B cell (primary cell): ENCODE data around the gene RNF112. TPM values are rescaled to one million over a fixed set of nuclear protein-coding genes. Genes with fewer than 3 reads are reported as not detected.

Experiments
- ATAC-seq: fragments of 200-7000 bp; cut with Tn5 transposase; one replicate; pipeline ENCODE4 v1.10.0; 2021; ENCODE audit warnings: low read depth, mild to moderate bottlenecking, moderate number of reproducible peaks, moderate library complexity
- CTCF ChIA-PET: fragments of 350-600 bp; sonication (Branson Sonifier 250); formaldehyde crosslinking; loops from one replicate; lab custom pipeline; 2021; ENCODE audit warnings: antibody characterized with exemption, inconsistent platforms; lab: Charles Lee
- POLR2A ChIA-PET: fragments of 350-600 bp; sonication (Branson Sonifier 250); formaldehyde crosslinking; loops from one replicate; lab custom pipeline; 2021; ENCODE audit warnings: antibody characterized with exemption; lab: Charles Lee
- DNase-seq: peaks from one replicate; pipeline ENCODE4 v3.0.0; 2013
- H2AFZ ChIP-seq: 2 replicates; pipeline ENCODE4 v1.6.1; 2012; ENCODE audit warnings: mild to moderate bottlenecking, low read depth, low read length; ENCODE audit not compliant: insufficient read depth, poor library complexity, severe bottlenecking
- H3K27ac ChIP-seq, 2 donors: 1 replicate in 1 of 2; 2 replicates in 1 of 2; pipeline ENCODE4 v1.5.1; 2012 to 2013; ENCODE audit warnings: low read length in 2 of 2, mild to moderate bottlenecking in 2 of 2, moderate library complexity in 1 of 2
- H3K27me3 ChIP-seq, 4 experiments: fragments of 200-600 bp in 1 of 4; sonication (generic) in 1 of 4; replicated peaks in 1 of 4; 1 replicate in 2 of 4; 2 replicates in 2 of 4; pipeline versions ENCODE4 v1.6.1 to v1.7.0; 2013 to 2016; ENCODE audit warnings: low read length in 3 of 4, mild to moderate bottlenecking in 2 of 4, mixed read lengths in 1 of 4, moderate library complexity in 1 of 4; ENCODE audit not compliant: insufficient read depth in 4 of 4, control insufficient read depth in 3 of 4; ENCODE audit errors: control extremely low read depth in 1 of 4
- H3K36me3 ChIP-seq, 2 experiments: replicated peaks in 1 of 2; 1 replicate in 1 of 2; 2 replicates in 1 of 2; pipeline versions ENCODE4 v1.6.1 to v1.7.1; 2013; ENCODE audit warnings: low read length in 1 of 2; ENCODE audit not compliant: insufficient read depth in 2 of 2, control insufficient read depth in 1 of 2; ENCODE audit errors: control extremely low read depth in 1 of 2, extremely low read depth in 1 of 2
- H3K4me1 ChIP-seq, 2 donors: fragments of 200-600 bp in 1 of 2; sonication (generic) in 1 of 2; 1 replicate in 1 of 2; 2 replicates in 1 of 2; pipeline versions ENCODE4 v1.5.1 to v1.6.1; 2013 to 2017; ENCODE audit warnings: low read length in 2 of 2; ENCODE audit not compliant: control insufficient read depth in 2 of 2, insufficient read depth in 2 of 2
- H3K4me2 ChIP-seq: replicated peaks from 2 replicates; pipeline ENCODE3; 2012; ENCODE audit warnings: mild to moderate bottlenecking, low read depth, low read length; ENCODE audit not compliant: poor library complexity, severe bottlenecking
- H3K4me3 ChIP-seq, 5 experiments: fragments of 200-600 bp in 1 of 5; sonication (generic) in 1 of 5; 1 replicate in 3 of 5; 2 replicates in 2 of 5; pipeline versions ENCODE4 v1.5.1 to v1.7.0; 2011 to 2016; ENCODE audit warnings: low read length in 4 of 5, mild to moderate bottlenecking in 4 of 5, low read depth in 2 of 5, control low read depth in 1 of 5, moderate library complexity in 1 of 5; ENCODE audit not compliant: insufficient read depth in 1 of 5; ENCODE audit errors: control extremely low read depth in 1 of 5, extremely low read depth in 1 of 5
- H3K79me2 ChIP-seq: fragments of 200-600 bp; sonication (generic); one replicate; pipeline ENCODE4 v1.6.0; 2016; ENCODE audit warnings: low read length; ENCODE audit not compliant: control insufficient read depth, insufficient read depth
- H3K9ac ChIP-seq: fragments of 200-600 bp; sonication (generic); 2 replicates; pipeline ENCODE4 v1.6.1; 2017; ENCODE audit warnings: mild to moderate bottlenecking, low read length, moderate library complexity
- H3K9me3 ChIP-seq, 3 donors: one replicate each; pipeline versions ENCODE4 v1.6.1 to v1.7.1; 2013; ENCODE audit warnings: low read length in 2 of 3; ENCODE audit not compliant: control insufficient read depth in 2 of 3, insufficient read depth in 1 of 3; ENCODE audit errors: control extremely low read depth in 1 of 3
- H4K20me1 ChIP-seq: 2 replicates; pipeline ENCODE4 v1.6.0; 2012; ENCODE audit warnings: mild to moderate bottlenecking, low read length; ENCODE audit not compliant: insufficient read depth, control insufficient read depth, poor library complexity, severe bottlenecking
- H3K27ac Mint-ChIP-seq: one replicate; pipeline ENCODE4 v1.8.0; 2021; ENCODE audit warnings: mixed read lengths
- H3K27me3 Mint-ChIP-seq: one replicate; pipeline ENCODE4 v1.8.0; 2021; ENCODE audit warnings: mixed read lengths
- H3K4me1 Mint-ChIP-seq: one replicate; pipeline ENCODE4 v1.8.0; 2021; ENCODE audit warnings: mixed read lengths
- H3K4me3 Mint-ChIP-seq: one replicate; pipeline ENCODE4 v1.8.0; 2021; ENCODE audit warnings: mixed read lengths
- H3K9me3 Mint-ChIP-seq: one replicate; pipeline ENCODE4 v1.8.0; 2022; ENCODE audit warnings: mixed read lengths; ENCODE audit not compliant: insufficient read depth
- CTCF ChIP-seq: fragments of 200-600 bp; IDR thresholded peaks from one replicate; pipeline ENCODE4 v1.8.0; 2022; ENCODE audit warnings: antibody characterized with exemption, mild to moderate bottlenecking
- EZH2 ChIP-seq: IDR thresholded peaks from 2 replicates; pipeline ENCODE4 v1.6.1; 2012; ENCODE audit warnings: borderline replicate concordance, low read depth, mild to moderate bottlenecking, moderate library complexity, low read length; ENCODE audit not compliant: insufficient read depth, poor library complexity, severe bottlenecking
- WGBS: methylation state at CpG from one replicate; pipeline ENCODE4 v1.1.5; 2013; ENCODE audit warnings: missing lambda C conversion rate; ENCODE audit not compliant: insufficient coverage; 5-methylcytosine and 5-hydroxymethylcytosine counted together
- intact Hi-C: fragments of 100-400 bp; cut with micrococcal nuclease; formaldehyde crosslinking; loops from one replicate; pipeline ENCODE4 v1.10.0; 2022
- polyA plus RNA-seq: library from polyadenylated mRNA; depleted of rRNA; stranded (reverse); fragments of >200 nt; gene quantifications from 2 replicates; pipeline ENCODE4 v1.2.3, GENCODE V29; 2012
- total RNA-seq, 2 donors: library from RNA; stranded (reverse); fragments of 120-200 nt in 1 of 2; gene quantifications; 1 replicate in 1 of 2; 2 replicates in 1 of 2; pipeline versions ENCODE4 v1.2.3 to v1.2.4, GENCODE V29; 2013 to 2022

Gene RNF112
- total and polyA plus RNA-seq, 2 donors (not counting 1 experiment from before 2014, with no cell fraction given) = 0.30 to 0.62 TPM

GRCh38 chr17:19388791-19389785 lies 21.9 kb upstream of the RNF112 start:
- Mint-ChIP-seq H3K4me3 (no peak overlapping the region), H3K9me3 (no peaks in the 10 kb centered on the region), H3K4me1 (no peaks in the 10 kb centered on the region), H3K27me3 (peaks cover 21% of the 10 kb centered on the region), H3K27ac (no peak overlapping the region)
- ATAC-seq (no peak), DNase-seq (no peak)
- H3K9me3 ChIP-seq = no peaks in the 10 kb centered on the region
- peaks cover 0 to 7% of the 10 kb centered on the region in 2 experiments for H3K36me3 ChIP-seq
- ChIA-PET CTCF (interaction anchor here (0.5 to 1.6 kb wide), 2 partner anchors 26 to 140 kb away, joined by 4 to 9 read pairs; partner anchors contain the start of gene B9D1), POLR2A (no interaction called here)
- H3K4me1 ChIP-seq = no peaks in the 10 kb centered on the region
- H4K20me1 ChIP-seq = no peaks in the 10 kb centered on the region
- H3K27me3 ChIP-seq = peaks cover 0 to 20% (median 0%) of the 10 kb centered on the region in 4 experiments
- 87% methylated on average over 3 of the region's 5 CpGs for WGBS
- H3K79me2 ChIP-seq = no peaks in the 10 kb centered on the region
- H2AFZ ChIP-seq = no peak overlapping the region
- intact Hi-C loops = no loop called here
- no peak for TF ChIP-seq EZH2
- TF ChIP-seq CTCF = no peak
- no peak overlapping the region for H3K9ac ChIP-seq
- no peak overlapping the region for H3K4me2 ChIP-seq
- H3K27ac ChIP-seq = no peak overlapping the region
- no peak overlapping the region for H3K4me3 ChIP-seq

GRCh38 chr17:19390951-19391350 lies 20.1 kb upstream of the RNF112 start:
- POLR2A ChIA-PET = no interaction called here

More at GRCh38 chr17:19390951-19391350, 20.1 kb upstream of the RNF112 start:
- 100% methylated on average over 1 of the region's 2 CpGs for WGBS
- Mint-ChIP-seq H3K27ac (no peak overlapping the region), H3K9me3 (no peaks in the 10 kb centered on the region), H3K4me1 (no peaks in the 10 kb centered on the region), H3K4me3 (no peak overlapping the region), H3K27me3 (peaks cover 21% of the 10 kb centered on the region)
- intact Hi-C loops = no loop called here
- no peaks in the 10 kb centered on the region for H3K4me1 ChIP-seq
- no peak overlapping the region for H3K4me3 ChIP-seq
- no peaks in the 10 kb centered on the region for H3K79me2 ChIP-seq
- no peaks in the 10 kb centered on the region for H3K9me3 ChIP-seq
- no peaks in the 10 kb centered on the region for H3K36me3 ChIP-seq
- no peak overlapping the region for H2AFZ ChIP-seq
- no peak overlapping the region for H3K27ac ChIP-seq
- ATAC-seq = no peak
- CTCF ChIA-PET = interaction anchor here (0.8 kb wide), 1 partner anchor 28 kb away, joined by 3 read pairs; no protein-coding TSS in a partner anchor
- H3K9ac ChIP-seq = no peak overlapping the region
- peaks cover 0 to 20% (median 0%) of the 10 kb centered on the region in 4 experiments for H3K27me3 ChIP-seq
- no peak overlapping the region for H3K4me2 ChIP-seq
- H4K20me1 ChIP-seq = no peaks in the 10 kb centered on the region
- no peak for DNase-seq
- TF ChIP-seq EZH2 (no peak), CTCF (no peak)
